ENCODE measurements around the gene VASP. TPM values are rescaled to one million over a fixed set of nuclear protein-coding genes. Genes with fewer than 3 reads are reported as not detected.

VASP gene
- total and polyA plus RNA-seq, 2 of the 13 experiments (the other 11 are each of a cell fraction or from before 2014, with no cell fraction given), result 41.8 to 67.1 TPM

DNA sequence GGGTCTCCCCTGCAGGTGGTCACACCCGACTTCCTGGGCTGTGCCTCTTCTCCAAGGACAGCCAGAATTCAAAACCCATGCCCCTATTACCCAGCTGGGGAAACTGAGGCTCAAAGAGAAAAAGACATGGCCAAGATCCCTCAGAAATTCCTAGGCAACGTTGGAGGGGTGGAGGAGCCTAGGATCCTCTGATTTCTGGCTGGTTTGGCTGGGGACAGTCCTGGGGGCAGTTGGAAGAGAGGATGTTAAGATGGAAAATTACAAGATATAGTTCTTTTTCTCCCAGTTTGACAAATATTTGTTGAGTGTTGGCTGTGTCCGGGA, 2.4 kb downstream of the VASP start:
- in situ Hi-C loops (cut with HindIII; ENCODE audit: extremely low pct_ligation_motif_present, low pct_unique_long_range_greater_than_20kb), result no loop called here
- BruUV-seq (replicated peaks), result no TSS peak
- peak overlapping the region; percentile 71 for H3K9ac ChIP-seq (ENCODE audit: insufficient read depth, low read depth, low read length)
- H3K4me3 ChIP-seq (replicated peaks in 1 of 3; ENCODE audit: insufficient read depth in 1 of 3, low read depth in 2 of 3, low read length in 3 of 3), result peak overlapping the region; percentile 92 to 100 (median 96)
- 0% methylated on average over 2 of the region's 3 CpGs for WGBS (ENCODE audit: low lambda C conversion rate)
- H3K4me1 ChIP-seq (ENCODE audit: insufficient read depth, low read length), result peaks cover 65% of the 10 kb centered on the region
- FAIRE-seq (peak; percentile 21), ATAC-seq (no peak), DNase-seq (ENCODE audit: low spot score) (no peak)
- no peak overlapping the region for H2AFZ ChIP-seq (ENCODE audit: low read length)
- intact Hi-C loops (cut with micrococcal nuclease; ENCODE audit: unreplicated experiment), result no loop called here
- H3K9me3 ChIP-seq (ENCODE audit: low read length), result no peaks in the 10 kb centered on the region
- POLR2A ChIA-PET, result interaction anchor here (0.5 to 1.2 kb wide), 3 partner anchors 12 to 719 kb away, joined by 3 to 4 read pairs (median 3); partner anchors contain the start of genes QPCTL, RTN2 and SNRPD2
- peaks cover 4 to 6% of the 10 kb centered on the region in 2 experiments; a peak in 1 of 5 replicates for H3K36me3 ChIP-seq (replicated peaks in 1 of 2; ENCODE audit: control insufficient read depth in 1 of 2, insufficient read depth in 2 of 2, low read length in 2 of 2)
- peaks cover 58% of the 10 kb centered on the region for H3K79me2 ChIP-seq (ENCODE audit: insufficient read depth, low read length)
- no peaks in the 10 kb centered on the region; a peak in 1 of 5 replicates for H3K27me3 ChIP-seq (ENCODE audit: control insufficient read depth in 1 of 2, insufficient read depth in 2 of 2, low read length in 2 of 2)
- 0 out of 2 replicates have a peak, but pooled peaks cover 5% of the 10 kb centered on the region for H4K20me1 ChIP-seq (ENCODE audit: insufficient read depth, low read length)
- H3K4me2 ChIP-seq (ENCODE audit: low read depth, low read length), result peak overlapping the region; percentile 99
- CTCF ChIA-PET (ENCODE audit: low intra/inter-chr PET ratio, low total read pairs), result interaction anchor here (1.2 kb wide), 1 partner anchor 24 kb away, joined by 4 read pairs; no protein-coding TSS in a partner anchor
- peak overlapping the region; percentile 77 for H3K27ac ChIP-seq (ENCODE audit: extremely low read length, insufficient read depth, low read length)
- TF ChIP-seq NFE2 (CRISPR knock-in tag; IDR thresholded peaks at IDR 0.05) (no peak), SMAD9 (CRISPR knock-in tag; IDR thresholded peaks at IDR 0.05) (no peak), ZNF136 (CRISPR knock-in tag; IDR thresholded peaks at IDR 0.05; ENCODE audit: low read depth) (no peak), ZNF749 (CRISPR knock-in tag; IDR thresholded peaks at IDR 0.05; ENCODE audit: borderline replicate concordance) (no peak), MAZ (IDR thresholded peaks at IDR 0.05; ENCODE audit: borderline replicate concordance, low read depth, low read length) (no peak), MAZ (CRISPR knock-in tag; IDR thresholded peaks at IDR 0.05; ENCODE audit: low read depth) (no peak), GTF2F1 (IDR thresholded peaks at IDR 0.05; ENCODE audit: low read length) (no peak), ZNF629 (CRISPR knock-in tag; conservative IDR thresholded peaks at IDR 0.05) (peak; percentile 40; the same call in 1 of the 2 replicates), ZNF780A (CRISPR knock-in tag; IDR thresholded peaks at IDR 0.05) (no peak), ZNF547 (CRISPR knock-in tag; IDR thresholded peaks at IDR 0.05) (no peak), ZNF562 (CRISPR knock-in tag; IDR thresholded peaks at IDR 0.05; ENCODE audit: borderline replicate concordance) (no peak), KMT2B (CRISPR knock-in tag; IDR thresholded peaks at IDR 0.05) (no peak)
- TF ChIP-seq, protein P1, sequence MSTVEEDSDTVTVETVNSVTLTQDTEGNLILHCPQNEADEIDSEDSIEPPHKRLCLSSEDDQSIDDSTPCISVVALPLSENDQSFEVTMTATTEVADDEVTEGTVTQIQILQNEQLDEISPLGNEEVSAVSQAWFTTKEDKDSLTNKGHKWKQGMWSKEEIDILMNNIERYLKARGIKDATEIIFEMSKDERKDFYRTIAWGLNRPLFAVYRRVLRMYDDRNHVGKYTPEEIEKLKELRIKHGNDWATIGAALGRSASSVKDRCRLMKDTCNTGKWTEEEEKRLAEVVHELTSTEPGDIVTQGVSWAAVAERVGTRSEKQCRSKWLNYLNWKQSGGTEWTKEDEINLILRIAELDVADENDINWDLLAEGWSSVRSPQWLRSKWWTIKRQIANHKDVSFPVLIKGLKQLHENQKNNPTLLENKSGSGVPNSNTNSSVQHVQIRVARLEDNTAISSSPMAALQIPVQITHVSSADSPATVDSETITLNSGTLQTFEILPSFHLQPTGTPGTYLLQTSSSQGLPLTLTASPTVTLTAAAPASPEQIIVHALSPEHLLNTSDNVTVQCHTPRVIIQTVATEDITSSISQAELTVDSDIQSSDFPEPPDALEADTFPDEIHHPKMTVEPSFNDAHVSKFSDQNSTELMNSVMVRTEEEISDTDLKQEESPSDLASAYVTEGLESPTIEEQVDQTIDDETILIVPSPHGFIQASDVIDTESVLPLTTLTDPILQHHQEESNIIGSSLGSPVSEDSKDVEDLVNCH (CRISPR knock-in tag; IDR thresholded peaks at IDR 0.05), result no peak
- TF ChIP-seq, protein P2, sequence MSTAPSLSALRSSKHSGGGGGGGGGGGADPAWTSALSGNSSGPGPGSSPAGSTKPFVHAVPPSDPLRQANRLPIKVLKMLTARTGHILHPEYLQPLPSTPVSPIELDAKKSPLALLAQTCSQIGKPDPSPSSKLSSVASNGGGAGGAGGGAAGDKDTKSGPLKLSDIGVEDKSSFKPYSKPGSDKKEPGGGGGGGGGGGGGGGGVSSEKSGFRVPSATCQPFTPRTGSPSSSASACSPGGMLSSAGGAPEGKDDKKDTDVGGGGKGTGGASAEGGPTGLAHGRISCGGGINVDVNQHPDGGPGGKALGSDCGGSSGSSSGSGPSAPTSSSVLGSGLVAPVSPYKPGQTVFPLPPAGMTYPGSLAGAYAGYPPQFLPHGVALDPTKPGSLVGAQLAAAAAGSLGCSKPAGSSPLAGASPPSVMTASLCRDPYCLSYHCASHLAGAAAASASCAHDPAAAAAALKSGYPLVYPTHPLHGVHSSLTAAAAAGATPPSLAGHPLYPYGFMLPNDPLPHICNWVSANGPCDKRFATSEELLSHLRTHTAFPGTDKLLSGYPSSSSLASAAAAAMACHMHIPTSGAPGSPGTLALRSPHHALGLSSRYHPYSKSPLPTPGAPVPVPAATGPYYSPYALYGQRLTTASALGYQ (CRISPR knock-in tag; IDR thresholded peaks at IDR 0.05), result no peak
- TF ChIP-seq, protein P3, sequence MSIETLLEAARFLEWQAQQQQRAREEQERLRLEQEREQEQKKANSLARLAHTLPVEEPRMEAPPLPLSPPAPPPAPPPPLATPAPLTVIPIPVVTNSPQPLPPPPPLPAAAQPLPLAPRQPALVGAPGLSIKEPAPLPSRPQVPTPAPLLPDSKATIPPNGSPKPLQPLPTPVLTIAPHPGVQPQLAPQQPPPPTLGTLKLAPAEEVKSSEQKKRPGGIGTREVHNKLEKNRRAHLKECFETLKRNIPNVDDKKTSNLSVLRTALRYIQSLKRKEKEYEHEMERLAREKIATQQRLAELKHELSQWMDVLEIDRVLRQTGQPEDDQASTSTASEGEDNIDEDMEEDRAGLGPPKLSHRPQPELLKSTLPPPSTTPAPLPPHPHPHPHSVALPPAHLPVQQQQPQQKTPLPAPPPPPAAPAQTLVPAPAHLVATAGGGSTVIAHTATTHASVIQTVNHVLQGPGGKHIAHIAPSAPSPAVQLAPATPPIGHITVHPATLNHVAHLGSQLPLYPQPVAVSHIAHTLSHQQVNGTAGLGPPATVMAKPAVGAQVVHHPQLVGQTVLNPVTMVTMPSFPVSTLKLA (IDR thresholded peaks at IDR 0.05), result no peak
- TF ChIP-seq, protein P4, sequence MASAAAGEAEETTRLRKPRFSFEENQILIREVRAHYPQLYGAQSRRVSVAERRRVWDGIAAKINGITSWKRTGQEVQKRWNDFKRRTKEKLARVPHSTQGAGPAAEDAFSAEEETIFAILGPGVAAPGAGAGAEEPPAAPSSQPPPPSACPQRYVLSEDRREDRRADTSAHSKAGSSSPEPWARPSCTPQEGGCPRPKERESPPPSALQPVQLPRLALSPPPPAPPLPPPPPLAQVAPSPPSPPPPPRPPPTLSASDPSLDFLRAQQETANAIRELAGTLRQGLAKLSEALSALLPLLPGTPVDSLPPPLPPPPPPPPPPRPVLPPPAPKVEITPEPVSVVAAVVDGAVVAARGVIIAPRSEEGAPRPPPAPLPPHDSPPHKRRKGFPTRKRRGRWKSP (CRISPR knock-in tag; IDR thresholded peaks at IDR 0.05), result no peak
- TF ChIP-seq, protein P5, sequence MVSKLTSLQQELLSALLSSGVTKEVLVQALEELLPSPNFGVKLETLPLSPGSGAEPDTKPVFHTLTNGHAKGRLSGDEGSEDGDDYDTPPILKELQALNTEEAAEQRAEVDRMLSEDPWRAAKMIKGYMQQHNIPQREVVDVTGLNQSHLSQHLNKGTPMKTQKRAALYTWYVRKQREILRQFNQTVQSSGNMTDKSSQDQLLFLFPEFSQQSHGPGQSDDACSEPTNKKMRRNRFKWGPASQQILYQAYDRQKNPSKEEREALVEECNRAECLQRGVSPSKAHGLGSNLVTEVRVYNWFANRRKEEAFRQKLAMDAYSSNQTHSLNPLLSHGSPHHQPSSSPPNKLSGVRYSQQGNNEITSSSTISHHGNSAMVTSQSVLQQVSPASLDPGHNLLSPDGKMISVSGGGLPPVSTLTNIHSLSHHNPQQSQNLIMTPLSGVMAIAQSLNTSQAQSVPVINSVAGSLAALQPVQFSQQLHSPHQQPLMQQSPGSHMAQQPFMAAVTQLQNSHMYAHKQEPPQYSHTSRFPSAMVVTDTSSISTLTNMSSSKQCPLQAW (CRISPR knock-in tag; IDR thresholded peaks at IDR 0.05), result 0 out of 2 replicates have a peak, but pooled peaks have one; percentile 45
